HuH-7.5 (cell line): Measurements from ENCODE around the gene ANKRD34A.

Experiments
- DNase-seq: peaks from one replicate; pipeline ENCODE4 v3.0.0; 2011; ENCODE audit warnings: low spot score

The ANKRD34A gene

DNA sequence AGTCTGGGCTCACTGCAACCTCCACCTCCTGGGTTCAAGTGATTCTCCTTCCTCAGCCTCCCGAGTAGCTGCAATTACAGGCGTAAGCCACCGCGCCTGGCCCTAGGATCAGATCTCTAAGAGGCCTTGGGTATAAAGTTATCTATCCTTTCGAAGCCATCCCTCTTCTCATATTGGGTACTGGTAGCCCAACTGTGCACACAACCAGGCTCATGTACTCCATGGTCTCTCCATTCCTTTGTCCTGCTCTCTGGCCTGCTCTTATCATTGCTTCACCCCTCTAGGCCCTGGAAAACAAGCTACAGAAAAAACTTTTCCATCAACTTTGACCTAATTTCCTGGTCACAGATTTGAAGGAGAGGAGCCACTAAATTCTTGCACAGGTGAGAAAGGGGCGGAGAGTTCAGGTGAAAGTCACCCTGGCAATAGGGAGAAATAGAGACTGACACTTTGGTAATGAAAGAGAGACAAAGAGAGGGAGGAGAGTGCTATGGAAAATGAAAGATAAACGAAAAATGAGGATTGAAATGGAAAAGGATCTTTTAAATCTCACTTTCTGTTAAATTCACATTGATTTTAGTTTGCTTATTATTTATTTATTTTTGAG, 26.0 kb upstream of the ANKRD34A start:
- DNase-seq: no peak

DNA sequence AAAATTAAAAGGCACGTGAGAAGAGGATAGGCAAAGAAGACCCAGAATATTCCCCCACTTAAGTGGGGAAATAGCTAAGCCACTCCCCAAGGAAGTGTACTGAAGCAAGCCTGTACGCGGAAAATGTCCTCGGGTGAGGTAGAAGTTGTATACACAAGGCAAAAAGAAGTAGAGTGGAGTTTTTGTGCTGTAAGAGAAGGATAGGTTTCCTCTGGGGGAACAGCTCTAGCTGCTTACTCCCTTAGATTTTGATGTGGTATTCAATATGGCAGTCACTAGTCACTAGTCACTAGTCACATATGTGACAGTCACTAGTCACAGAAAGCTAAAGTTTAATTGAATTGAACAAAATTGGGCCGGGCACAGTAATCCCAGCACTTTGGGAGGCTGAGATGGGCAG, 24.4 kb upstream of the ANKRD34A start:
- DNase-seq: no peak

DNA sequence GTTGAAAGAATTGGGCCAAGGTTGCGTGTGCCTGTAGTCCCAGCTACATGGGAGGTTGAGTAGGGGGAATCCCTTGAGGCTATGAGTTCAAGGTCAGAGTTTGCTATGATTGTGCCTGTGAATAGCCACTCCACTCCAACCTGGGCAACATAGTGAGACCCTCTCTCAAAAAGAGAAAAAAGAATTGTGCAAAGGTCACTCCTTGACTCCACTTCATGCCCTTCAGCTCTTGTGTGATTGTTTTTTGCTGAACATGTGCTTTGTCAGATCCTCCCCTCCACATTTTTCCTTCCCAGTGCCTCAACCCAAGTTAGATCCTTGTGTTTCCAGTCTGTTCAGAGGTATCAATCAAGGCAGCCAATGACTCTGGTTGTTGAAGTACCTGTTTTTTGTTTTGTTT, 23.6 kb upstream of the ANKRD34A start:
- no peak for DNase-seq

DNA sequence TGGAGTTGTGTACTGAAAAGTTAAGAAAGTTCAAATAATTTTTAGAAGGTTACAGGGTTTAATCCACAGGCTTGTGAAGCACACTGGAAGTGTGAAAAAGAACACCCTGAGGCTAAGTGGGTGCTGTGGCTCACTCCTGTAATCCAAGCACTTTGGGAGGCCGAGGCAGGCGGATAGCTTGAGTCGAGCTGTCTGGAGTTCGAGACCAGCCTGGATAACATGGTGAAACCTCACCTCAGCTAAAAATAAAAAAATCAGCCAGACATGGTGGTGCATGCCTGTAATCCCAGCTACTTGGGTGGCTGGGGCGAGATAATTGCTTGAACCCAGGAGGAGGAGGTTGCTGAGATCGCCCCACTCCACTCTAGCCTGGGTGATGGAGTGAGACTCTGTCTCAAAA, 22.2 kb upstream of the ANKRD34A start:
- DNase-seq: no peak

DNA sequence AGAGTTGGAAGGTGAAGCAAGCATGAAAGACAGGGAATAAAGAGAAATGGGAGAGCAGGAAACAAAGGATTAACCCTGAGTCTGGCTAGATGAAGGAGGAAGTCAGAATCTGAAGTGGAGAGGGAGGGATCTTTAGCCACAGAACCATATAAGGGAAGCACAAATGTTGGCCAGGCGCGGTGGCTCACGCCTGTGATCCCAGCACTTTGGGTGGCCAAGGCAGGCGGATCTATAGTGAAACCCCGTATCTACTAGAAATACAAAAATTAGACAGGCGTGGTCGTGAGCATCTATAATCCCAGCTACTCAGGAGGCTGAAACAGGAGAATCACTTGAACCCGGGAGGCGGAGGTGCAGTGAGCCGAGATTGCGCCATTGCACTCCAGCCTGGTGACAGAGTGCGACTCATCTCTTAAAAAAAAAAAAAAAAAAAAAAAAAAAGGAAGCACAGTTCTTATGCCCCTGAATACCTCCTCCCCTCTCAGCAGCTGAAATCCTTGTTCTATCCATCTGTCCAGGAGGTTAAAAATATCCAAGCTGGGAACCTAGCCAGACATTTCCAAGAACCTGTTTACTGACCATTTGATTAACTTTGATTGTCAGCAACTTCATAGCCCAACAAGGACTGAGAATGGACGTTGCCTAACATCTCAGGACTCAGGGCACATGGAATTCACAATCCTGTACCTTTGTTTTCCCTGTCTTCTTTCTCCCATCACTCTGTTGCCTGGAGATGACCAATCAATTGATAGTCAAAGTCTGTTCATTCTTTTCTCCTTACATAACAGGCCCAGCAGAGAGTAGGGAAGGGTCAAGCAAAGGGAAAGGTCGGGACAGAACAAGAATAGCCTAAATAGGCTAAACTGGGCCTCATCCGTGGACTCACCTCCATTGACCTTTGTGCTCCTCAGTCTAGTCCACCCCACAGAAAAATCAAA, 21.4 kb upstream of the ANKRD34A start:
- DNase-seq: peak; percentile 18

DNA sequence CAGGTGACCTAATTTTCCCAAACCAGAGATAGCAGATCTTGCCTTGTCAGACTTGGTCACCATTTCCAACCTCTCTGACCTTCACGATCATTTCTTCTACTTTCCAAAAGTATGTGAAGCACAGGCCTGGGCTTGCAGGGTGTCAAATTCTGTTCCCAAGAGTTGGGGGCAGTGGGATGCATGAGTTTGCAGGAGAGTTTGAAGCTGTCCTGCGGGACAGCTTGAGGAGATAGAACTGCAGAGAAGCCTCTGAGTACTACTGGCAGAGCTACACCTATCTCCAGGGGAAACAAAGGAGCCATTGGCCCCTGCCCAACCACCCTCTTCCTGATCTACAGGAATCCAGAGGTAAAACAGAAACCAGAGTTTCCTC, 20.7 kb upstream of the ANKRD34A start:
- DNase-seq: no peak

DNA sequence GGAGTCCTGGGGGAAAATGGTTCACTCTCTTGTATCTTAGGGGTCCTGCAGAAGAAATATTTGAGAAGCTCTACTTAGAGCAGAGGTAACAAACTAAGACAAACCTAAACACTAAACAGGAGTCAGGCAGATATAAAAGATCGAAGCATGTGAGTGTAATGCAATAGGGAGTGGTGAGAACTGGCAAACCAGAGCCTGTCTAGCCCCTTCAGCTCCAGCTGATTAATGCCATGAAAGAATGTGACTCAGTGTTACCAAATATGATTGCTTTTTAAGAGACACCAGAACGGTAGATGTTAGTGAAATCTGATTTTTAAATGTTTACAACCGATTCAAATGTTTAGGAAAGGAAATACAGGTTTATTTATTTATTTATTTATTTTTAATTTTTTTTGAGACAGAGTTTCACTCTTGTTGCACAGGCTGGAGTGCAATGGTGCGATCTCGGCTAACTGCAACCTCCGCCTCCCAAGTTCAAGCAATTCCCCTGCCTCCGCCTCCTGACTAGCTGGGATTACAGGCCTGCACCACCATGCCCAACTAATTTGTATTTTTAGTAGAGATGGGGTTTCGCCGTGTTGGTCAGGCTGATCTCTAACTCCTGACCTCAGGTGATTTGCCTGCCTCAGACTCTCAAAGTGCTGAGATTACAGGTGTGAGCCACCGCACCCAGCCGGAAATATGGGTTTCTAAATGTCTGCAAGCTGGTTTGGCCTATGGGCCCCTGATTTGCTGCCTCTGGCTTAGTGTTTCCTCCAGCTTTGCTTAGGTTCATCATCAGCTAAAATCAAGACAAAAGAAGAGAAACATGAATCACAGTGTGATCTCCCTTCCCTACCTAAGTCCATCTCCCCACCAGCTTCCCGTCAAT, 19.8 kb upstream of the ANKRD34A start:
- no peak for DNase-seq

DNA sequence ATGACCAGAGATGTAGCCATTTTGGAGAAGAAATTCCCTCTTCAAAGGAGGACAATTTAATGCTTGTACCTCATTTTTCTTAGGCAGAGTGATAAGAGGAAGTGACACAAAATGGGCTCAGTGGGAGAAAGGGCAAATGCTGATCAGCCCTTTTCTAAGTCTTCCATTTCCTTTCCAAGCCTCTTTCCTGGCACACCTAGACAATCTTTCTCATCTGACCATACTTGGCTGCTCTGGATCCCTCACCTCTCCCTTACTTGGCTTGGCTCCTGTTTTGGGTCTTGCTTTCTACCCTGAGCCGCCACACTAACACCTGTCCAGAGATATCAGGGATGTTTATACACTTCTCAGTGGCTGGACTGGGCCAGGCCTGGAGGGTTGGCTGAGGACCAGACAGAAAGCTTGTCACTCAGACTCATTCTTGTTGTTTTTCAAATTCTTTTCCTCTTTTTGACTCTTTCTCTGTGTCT, 18.9 kb upstream of the ANKRD34A start:
- no peak for DNase-seq

DNA sequence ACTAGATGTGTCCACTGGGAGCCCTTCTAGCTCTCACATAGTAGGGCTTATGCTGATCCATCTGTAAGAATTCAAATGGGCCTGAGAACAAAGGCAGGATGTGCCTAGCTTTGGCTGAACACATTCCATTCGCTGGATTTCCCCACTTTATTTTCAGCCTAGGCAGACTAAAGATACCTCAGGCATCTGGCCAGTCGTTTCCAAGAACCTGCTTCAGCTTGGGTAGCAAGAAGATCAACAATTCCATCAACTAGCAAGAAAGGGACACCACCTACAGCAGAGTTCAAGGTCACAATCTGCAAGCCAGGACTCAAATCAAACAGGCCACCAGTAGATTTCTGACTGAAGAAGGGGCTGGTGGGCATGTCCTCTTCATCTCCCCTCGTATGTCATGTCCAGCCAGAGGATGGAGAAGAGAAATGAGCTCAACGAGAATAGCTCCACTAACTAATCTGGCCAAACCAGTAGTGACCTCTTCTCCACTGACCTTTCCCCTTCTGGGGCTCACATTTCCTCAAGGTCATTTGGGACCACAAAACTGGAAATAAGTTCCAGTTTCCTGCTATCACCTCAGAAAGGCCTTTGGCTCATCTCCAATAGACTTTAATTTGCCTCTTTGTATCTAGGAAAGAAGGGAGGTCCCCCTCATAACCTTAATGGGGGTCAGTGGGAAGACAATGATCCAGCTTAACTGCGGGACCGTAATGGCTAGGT, 17.8 kb upstream of the ANKRD34A start:
- no peak for DNase-seq

DNA sequence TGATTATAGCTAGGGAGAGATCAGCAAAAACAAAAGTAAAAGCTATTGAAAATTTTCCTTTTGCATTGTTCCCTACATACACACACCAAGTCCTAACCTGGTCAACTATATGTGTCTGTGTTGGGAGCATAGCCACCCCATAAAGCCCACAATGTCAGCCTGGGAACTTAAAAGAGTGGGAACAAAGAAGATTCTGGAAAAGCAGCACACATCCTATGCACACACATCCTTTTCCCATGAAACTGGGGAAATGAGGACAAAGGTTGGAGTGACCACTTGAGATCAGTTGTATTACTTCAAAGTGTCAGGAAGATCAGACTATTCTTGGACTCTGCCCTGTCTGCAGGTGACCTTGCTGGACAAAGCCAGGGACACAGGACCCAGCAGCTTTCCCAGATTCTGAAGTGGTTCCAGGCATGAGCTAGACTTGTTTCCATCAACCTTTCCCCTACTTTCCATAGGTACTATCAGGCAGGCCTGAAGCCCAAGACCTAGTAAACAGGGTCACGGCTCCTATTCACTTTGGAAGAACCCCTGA, 16.2 kb upstream of the ANKRD34A start:
- no peak for DNase-seq

DNA sequence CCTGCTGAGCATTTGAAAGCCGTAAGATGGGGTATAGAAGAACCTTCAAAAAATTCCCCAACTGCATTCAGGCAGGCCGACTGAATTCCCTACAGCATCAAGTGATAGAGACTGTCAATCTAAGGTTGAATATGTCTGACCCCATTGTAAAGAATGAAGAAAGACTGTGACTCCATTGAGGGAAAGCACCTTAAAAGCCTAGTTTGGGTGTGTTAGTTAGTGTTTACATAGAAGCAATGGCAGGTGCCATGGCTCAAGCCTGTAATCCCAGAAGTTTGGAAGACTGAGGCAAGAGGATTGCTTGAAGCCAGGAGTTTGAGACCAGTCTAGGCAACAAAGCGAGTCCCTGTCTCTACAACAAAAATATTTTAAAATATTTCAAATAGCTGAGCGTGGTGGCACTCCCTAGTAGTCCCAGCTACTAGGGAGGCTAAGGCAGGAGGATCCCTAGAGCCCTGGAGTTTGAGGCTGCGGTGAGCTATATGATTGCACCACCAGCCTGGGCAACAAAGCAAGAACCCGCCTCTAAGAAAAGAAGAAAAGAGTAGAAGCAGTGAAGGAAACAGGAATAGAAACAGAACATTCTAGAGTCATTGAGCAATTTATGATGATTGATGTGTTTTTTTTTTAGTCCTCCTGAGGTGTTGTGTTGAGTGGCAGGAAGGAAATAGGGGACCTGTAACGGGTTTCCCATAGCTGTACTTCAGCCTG, 15.5 kb upstream of the ANKRD34A start:
- no peak for DNase-seq

DNA sequence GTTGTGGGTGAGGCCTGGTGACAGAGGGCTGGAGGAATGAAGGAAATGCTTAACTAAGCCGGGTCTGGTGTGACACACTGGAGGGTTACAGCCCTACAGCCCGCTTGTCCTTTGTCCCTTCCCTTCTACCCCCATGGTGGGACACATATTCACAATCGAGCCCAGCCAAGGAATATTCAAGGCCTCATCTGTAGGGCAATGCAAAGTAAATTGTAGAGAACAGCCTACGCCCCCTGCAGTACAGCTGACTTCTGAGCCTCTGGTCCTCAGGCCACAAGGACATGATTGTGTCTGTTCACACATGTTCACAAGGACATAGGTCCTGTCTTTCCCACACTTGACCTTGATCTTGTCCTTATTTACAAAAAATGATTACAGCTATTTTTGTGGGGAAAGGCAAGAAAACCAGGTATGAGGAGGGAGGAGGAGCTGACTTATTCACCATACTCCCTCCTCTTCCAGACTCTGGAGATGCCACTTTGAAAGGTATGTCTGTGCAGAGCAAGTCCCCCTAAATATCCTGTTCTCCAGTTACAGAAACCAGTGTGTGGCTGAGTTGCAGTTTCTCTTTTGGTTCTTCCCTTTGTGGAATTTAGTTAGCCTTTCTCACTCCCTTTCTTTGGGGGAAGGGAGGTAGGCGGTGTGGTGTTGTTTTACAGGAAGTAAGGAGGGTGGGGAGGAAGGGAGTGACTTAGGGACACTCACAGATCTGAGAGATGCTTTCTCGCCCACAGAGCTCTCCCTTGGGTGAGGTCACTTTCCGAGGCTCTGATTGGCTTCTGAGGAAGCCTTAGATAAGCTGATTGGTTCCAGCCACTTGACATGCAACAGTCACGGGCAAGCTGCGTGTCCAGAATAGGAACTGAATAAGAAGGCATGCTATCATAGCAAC, 14.7 kb upstream of the ANKRD34A start:
- DNase-seq: peak; percentile 37

DNA sequence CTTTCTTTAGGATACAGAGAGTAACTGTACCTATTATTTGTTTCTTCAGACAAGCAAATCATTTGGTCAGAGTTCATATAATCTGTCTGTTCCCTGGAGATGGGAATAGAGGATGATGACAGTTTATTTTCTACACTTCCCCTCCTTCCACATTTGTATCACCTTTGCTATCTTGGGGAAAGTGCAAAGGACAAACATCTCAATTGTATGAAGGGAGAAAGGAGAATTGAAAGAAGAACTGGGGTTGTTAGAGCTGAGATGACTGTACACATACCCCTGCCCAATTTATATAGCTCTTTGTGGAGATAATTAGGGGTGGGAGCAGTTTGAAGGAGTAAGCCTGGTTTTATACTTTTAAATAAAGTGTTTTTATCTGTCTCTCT, 14.1 kb upstream of the ANKRD34A start:
- no peak for DNase-seq

DNA sequence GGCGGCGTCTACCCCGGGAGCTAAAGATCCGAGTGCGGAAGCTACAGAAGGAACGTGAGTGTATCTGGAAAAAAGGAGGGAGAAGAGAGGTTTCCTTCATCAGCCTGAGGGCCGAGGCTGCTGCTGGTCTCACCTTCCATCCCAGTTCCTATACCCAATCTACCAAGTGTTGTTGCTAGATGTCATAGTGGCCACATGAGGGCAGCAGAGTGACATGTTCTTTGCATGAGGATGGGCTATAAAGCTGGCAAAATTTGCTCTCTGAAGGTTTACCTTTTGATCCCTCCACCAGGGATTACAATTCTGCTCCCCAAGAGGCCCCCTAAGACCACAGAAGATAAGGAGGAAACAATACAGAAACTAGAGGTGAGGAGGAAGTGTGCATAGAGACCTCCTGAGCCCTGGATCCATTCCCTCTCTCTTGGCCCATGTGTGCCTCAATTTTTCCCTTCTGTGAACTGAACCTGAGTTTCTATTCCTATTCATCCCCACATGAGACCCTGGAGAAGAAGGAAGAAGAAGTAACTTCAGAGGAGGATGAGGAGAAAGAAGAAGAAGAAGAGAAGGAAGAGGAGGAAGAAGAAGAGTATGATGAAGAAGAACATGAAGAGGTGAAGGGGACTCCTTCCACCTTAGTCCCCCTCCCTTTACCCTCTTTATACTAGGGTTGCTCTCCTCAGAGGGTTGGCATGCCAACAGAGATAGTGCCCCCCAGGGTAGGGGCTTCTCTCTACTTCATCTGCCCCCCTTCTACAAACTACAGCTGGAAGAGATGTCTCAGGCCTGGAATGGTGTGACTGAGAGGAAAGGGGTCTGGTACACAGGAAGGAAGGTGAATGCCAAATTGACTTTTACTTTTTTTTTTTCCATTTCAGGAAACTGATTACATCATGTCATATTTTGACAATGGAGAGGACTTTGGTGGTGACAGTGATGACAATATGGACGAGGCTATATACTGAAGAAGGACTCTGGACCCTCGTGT, 13.4 kb upstream of the ANKRD34A start:
- DNase-seq: peak; percentile 82

DNA sequence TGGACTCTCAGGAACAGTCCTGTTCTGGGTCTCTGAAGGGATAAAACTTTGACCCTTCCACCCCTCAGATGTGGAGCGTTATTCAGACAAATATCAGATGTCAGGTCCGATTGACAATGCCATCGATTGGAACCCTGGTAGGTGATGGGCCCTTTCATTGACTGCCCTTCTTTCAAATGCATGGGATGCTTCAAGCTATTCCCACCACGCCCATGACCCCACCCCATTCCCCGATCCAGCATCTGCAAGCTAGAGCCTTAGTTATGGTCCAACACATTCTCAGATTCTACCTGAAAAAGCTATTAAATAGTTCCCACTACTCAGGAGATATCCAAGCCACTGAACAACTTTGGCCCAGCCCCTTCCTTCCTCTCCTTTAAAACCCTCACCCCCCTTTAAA, 12.6 kb upstream of the ANKRD34A start:
- DNase-seq: no peak

DNA sequence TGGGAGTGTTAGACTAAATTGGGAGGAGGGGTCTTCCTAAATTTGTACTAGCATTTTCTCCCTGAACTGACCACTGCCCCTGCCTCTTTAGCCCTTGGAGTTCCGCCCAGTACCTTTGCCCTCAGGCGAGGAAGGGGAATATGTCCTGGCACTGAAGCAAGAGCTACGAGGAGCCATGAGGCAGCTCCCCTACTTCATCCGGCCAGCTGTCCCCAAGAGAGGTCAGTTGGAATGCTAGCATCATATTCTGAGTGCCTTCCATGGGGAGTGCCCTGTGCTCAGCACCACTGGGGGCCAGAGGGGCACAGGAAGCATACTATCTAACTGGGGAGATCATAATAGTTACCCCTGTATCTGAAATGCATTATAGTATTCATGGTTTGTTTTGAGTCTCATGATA, 10.8 kb upstream of the ANKRD34A start:
- DNase-seq: no peak

DNA sequence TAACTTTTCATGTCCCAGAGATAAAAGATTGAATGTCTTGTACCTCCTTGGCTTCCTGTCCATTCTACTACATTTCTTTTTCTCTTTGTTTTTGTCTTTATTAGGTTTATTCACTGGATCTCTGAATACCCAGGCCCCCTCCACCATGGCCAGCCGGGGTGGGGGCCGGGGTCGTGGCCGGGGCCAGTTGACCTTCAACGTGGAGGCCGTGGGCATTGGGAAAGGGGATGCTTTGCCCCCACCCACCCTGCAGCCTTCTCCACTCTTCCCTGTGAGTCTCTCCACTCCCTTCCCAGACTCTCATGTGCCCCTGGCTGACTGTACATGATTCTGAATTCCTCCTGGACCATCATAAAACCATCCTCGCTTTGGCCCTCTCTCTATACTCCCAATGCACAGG, 10.3 kb upstream of the ANKRD34A start:
- no peak for DNase-seq

DNA sequence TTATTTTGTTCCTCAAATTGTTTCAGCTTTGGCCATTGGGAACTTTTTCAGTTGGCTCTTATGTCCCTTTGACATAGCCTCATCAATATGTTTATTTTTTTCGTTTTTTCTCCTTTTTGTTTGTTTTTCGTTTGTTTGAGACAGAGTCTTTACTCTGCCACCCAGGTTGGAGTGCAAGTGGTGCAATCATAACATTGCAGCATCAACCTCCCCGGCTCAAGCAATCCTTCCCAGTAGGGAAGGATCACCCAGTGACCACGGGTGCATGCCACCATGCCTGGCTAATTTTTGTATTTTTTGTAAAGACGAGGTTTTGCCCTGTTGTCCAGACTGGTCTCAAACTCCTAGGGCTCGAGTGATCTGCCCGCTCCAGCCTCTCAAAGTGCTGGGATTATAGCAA, 8.2 kb upstream of the ANKRD34A start:
- DNase-seq: peak; percentile 40

DNA sequence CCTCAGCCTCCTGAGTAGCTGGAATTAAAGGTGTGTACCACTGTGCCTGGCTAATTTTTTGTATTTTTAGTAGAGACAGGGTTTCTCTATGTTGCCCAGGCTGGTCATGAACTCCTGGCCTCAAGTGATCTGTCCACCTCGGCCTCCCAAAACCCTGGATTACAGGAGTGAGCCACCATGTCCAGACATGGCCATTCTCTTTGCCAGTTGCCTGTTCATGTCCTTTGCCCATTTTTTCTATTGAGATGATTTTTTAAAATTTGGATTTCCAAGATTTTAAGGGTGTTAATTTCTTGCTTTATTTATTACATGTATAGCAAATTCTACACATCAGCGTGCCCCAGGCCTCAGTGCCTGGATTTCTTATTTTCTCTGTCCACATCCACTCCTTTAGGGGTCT, 2.9 kb upstream of the ANKRD34A start:
- DNase-seq: no peak
